ENCODE measurements around the gene DNAH9. TPM values are rescaled to one million over a fixed set of nuclear protein-coding genes. Genes with fewer than 3 reads are reported as not detected.

DNAH9 gene
- polyA plus RNA-seq, 3 donors: 4.5 to 7.3 (median 5.0) TPM

GRCh38 chr17:11832401-11833137 is 234.3 kb downstream of the DNAH9 start:
- peak; percentile 38 for DNase-seq

GRCh38 chr17:11836508-11836907 is 238.2 kb downstream of the DNAH9 start:
- no peak for DNase-seq

GRCh38 chr17:11840052-11840451 is 241.8 kb downstream of the DNAH9 start:
- DNase-seq: no peak

DNA sequence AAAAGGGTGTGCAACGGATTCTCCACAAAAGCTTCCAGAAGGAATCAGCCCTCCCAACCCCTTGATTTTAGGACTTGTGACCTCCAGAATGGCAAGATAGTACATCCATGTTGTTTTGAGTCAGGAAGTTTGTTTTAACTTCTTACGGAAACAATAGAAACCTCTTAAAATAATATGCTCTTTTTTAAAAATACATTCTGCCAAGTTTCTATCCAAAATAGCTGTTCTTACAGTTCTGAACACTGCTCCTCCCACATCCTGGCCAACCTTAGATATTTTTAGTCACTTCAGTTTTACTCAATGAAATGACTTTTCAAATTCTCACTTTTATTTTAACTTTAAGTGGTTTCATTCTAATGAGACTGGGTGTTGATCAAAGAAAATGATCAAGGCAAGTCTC is 242.6 kb downstream of the DNAH9 start:
- no peak for DNase-seq

- no peak for DNase-seq
These were observed 250.1 kb downstream of the DNAH9 start for GRCh38 chr17:11848330-11848729.

DNA sequence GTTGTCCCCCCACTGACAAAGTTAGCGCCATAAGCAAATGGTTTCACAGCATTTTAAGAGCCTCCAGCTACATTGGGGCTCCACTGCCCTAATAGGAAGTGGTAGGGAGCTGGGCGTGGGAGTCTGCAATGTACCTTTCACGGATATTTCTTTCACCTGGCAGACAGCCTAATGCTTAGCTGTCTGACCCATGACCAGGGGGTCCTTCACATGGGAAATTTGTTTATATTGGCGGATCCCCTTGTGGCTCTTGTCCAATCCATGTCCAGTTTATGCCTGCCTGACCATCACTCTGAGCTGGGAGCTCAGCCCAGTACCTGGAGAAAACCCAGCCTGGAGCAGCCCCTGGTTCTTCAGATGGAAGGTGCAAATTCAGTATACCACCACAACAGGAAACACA is 254.0 kb downstream of the DNAH9 start:
- DNase-seq: no peak

GRCh38 chr17:11852912-11853311 is 254.6 kb downstream of the DNAH9 start:
- no peak for DNase-seq

GRCh38 chr17:11853321-11854151 is 255.3 kb downstream of the DNAH9 start:
- no peak for DNase-seq

- DNase-seq: no peak
These were observed 257.0 kb downstream of the DNAH9 start for GRCh38 chr17:11855306-11855705.

- no peak for DNase-seq
These were observed 258.7 kb downstream of the DNAH9 start for GRCh38 chr17:11857006-11857405.

- no peak for DNase-seq
These were observed 271.6 kb downstream of the DNAH9 start for GRCh38 chr17:11869680-11870394.

GRCh38 chr17:11871773-11872172 is 273.5 kb downstream of the DNAH9 start:
- no peak for DNase-seq

DNA sequence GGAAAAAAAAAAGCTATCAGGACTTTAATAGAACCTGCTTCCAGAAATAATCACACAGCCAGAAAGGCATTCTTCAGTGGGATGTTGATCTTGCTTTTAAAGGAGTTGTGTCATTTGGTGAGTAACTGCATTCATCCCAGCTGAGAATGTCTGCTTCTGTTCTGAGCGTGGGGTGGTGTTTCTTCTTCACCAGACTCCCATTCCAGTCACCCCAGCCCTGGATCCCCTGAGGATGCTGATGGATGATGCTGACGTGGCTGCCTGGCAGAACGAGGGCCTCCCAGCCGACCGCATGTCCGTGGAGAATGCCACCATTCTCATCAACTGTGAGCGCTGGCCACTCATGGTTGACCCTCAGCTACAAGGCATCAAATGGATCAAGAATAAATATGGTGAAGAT is 276.5 kb downstream of the DNAH9 start:
- DNase-seq: no peak

DNA sequence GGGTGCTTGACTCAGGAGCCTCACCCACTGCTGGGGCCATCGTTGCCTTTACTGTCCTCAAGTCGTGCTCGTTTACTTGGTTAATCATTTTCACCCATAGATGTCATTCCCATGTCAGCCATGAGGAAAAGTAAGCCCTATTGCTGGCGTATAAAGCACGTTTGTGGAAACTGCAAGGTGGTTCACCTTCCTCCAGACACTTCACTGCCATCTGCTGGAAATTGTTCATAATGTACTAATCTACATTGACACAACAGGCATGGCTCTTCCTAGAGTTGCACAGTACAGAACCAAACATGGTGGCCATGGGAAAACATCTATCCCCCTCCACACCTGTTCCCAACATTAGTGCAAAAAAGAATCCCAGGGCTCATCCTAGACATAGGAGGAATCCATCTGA is 282.4 kb downstream of the DNAH9 start:
- DNase-seq: peak; percentile 29

- DNase-seq: no peak
These were observed 284.4 kb downstream of the DNAH9 start for GRCh38 chr17:11882716-11883115.

- DNase-seq: no peak
These were observed 286.8 kb downstream of the DNAH9 start for GRCh38 chr17:11885051-11885450.

DNA sequence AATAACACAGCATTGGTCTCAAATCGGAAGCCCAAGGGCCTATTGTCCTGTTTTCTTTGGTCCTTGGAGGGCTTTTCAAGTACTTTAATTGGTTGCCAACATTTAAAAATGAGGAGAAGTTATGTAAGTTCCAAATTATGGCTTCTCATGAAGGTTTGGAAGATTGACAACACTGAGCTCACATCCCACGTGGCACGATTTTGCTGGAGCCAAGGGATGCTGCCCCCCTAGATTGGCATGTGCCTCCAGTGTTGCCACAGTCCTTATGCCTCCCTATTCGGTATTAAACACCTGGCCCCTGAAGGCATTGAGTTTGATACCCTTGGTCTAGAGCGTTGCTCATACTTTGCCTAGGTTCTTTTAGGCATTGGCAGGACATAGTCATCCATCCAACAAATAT is 291.0 kb downstream of the DNAH9 start:
- DNase-seq: no peak

- DNase-seq: no peak
These were observed 295.6 kb downstream of the DNAH9 start for GRCh38 chr17:11893862-11894261.

- DNase-seq: no peak
These were observed 297.9 kb downstream of the DNAH9 start for GRCh38 chr17:11896199-11896598.

DNA sequence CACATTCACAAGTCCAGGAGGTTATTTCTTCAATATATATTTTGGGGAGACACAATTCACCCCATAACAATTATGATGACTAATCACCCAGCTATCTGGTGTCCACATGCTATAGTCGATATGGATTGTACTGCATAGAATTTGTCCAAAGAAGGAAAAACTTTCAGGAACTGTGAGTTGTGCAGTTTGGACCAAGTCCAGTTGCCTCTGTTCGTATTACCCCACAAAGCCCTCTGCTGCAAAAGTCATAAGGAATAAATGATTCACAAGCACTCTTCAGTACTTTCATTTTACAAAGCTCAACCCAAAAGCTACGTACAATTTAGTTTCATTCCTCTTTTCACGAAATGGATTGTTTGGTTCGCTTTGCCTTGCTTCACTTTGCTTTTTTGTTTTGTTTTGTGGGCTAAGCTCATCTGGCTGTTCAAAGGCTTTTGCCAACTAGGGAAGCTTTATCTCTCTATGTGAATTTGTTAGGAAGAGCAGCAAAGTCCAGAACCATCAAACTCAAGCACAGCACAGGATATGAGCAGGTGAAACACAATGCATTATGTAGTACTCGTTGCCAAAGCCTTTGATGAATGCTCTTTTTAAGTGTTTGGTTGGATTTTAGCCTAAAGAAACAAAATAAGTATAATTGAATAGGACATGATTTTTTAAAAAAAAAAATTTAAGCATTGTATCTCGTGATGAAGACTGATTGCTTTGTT is 300.4 kb downstream of the DNAH9 start:
- DNase-seq: no peak

DNA sequence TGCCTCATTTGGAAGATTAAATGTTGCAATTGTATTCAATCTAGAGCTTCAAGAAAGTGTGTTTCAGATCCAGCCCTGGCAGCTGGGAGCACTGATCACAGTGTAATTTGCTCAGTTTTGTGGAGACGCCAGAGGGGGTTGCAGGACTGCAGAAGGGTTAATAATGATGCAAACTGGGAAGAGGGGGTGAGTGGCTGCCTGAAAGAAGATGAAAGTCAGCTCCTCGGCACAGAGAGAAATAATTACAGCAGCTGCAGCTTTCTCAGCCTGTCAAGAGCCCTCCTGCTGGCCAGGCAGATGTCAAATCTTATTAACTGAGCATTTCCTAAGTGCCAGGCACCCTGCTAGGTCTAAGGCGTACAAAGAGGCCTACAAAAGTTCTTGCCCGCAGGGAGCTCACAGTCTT is 301.3 kb downstream of the DNAH9 start:
- no peak for DNase-seq

- DNase-seq: no peak
These were observed 301.8 kb downstream of the DNAH9 start for GRCh38 chr17:11900041-11900476.
